Fibroblast of skin of left biceps (primary cell): ENCODE results near the gene TMPRSS7.

ENCODE experiments used
- DNase-seq, 2 experiments: peaks; one replicate each; pipeline ENCODE4 v3.0.0-alpha.2; 2013; ENCODE audit warnings: low read depth in 2 of 2

The TMPRSS7 gene

GRCh38 chr3:112034436-112034835 lies at the start of gene TMPRSS7:
Gene TMPRSS7 (plus strand): TSS chr3:112034736. CDS start chr3:112034846, 110 bp downstream.
- no peak for DNase-seq

GRCh38 chr3:111986800-111987199 lies 47.7 kb upstream of the TMPRSS7 start:
- no peak for DNase-seq

- peak in 1 of 2 experiments; percentile 25 for DNase-seq
Observed at GRCh38 chr3:111989061-111989678, 45.4 kb upstream of the TMPRSS7 start.

GRCh38 chr3:111993038-111993437 lies 41.5 kb upstream of the TMPRSS7 start:
- no peak for DNase-seq

GRCh38 chr3:111998636-111999483 lies 35.7 kb upstream of the TMPRSS7 start, which contains the start of gene TAGLN3:
Gene TAGLN3 (plus strand): TSS chr3:111998922. CDS start chr3:111999423, 501 bp downstream.
- no peak for DNase-seq

GRCh38 chr3:111999484-112000324 lies 34.8 kb upstream of the TMPRSS7 start:
- no peak for DNase-seq

- DNase-seq, result no peak
Observed at GRCh38 chr3:112000367-112000771, 34.2 kb upstream of the TMPRSS7 start.

- DNase-seq, result no peak
Observed at GRCh38 chr3:112000966-112001365, 33.6 kb upstream of the TMPRSS7 start.

- no peak for DNase-seq
Observed at GRCh38 chr3:112001526-112001925, 33.0 kb upstream of the TMPRSS7 start.

- DNase-seq, result no peak
Observed at GRCh38 chr3:112002096-112002971, 32.2 kb upstream of the TMPRSS7 start.

- DNase-seq, result no peak
Observed at GRCh38 chr3:112003321-112004080, 31.0 kb upstream of the TMPRSS7 start.

GRCh38 chr3:112004187-112004586 lies 30.3 kb upstream of the TMPRSS7 start:
- no peak for DNase-seq

GRCh38 chr3:112004669-112005068 lies 29.9 kb upstream of the TMPRSS7 start:
- DNase-seq, result no peak

GRCh38 chr3:112005091-112005672 lies 29.4 kb upstream of the TMPRSS7 start:
- no peak for DNase-seq

GRCh38 chr3:112007633-112008032 lies 26.9 kb upstream of the TMPRSS7 start:
- peak; percentile 70 to 72 for DNase-seq

GRCh38 chr3:112009670-112010069 lies 24.9 kb upstream of the TMPRSS7 start:
- no peak for DNase-seq

GRCh38 chr3:112010636-112011035 lies 23.9 kb upstream of the TMPRSS7 start:
- no peak for DNase-seq

- DNase-seq, result no peak
Observed at GRCh38 chr3:112011376-112011940, 23.1 kb upstream of the TMPRSS7 start.

GRCh38 chr3:112012205-112012992 lies 22.1 kb upstream of the TMPRSS7 start:
- no peak for DNase-seq
